ENCODE results near the gene FBXW9. TPM values are rescaled to one million over a fixed set of nuclear protein-coding genes. Genes with fewer than 3 reads are reported as not detected.
"Not testable (repeated sequence)": the region's sequence is repeated elsewhere in the genome, so short reads cannot be mapped to it uniquely, and the experiment has no call there.

FBXW9 gene
- polyA plus RNA-seq, 3 donors, result 4.4 to 7.2 (median 5.1) TPM

- Mint-ChIP-seq H3K27ac (peak overlapping the region; percentile 27 to 85 (median 40)), H3K4me1 (peaks cover 27% of the 10 kb centered on the region)
- 80% methylated on average over 1 of the region's 8 CpGs for WGBS (ENCODE audit: insufficient coverage)
Observed at GRCh38 chr19:12647047-12647446, 49.4 kb downstream of the FBXW9 start.

DNA sequence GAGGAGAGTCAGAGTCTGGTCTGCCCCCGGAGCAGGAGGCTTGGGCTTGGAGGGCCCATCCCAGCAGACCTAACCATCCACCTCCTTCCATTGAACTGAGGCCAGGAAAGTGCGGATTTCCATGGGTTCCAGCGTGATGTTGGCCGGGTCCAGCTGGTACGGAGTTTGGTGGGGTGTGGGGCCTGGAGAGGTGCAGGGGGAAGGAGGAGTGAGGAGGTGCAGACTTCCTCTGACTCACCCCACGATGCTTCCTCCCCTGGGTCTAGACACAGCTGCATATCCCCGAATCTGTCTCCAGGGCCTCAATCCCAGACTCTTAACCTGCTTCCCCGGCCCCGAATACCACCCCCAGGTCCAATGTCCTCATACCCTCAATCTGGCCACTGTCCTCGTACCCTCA is 49.9 kb downstream of the FBXW9 start:
- TF ChIP-seq CTCF (IDR thresholded peaks at IDR 0.05), result no peak
- WGBS (ENCODE audit: insufficient coverage), result 76% methylated on average over 4 of the region's 10 CpGs
- Histone ChIP-seq H3K79me2 (ENCODE audit: insufficient read depth, low read length) (no peaks in the 10 kb centered on the region), H3K9me3 (replicated peaks in 1 of 2; ENCODE audit: control insufficient read depth in 1 of 2, insufficient read depth in 1 of 2, low read length in 2 of 2) (no peaks in the 10 kb centered on the region), H3K9ac (ENCODE audit: insufficient read depth, low read length, poor library complexity, severe bottlenecking) (no peak overlapping the region), H3K27ac (ENCODE audit: low read depth in 1 of 2, low read length in 2 of 2) (peak overlapping the region; percentile 6 to 38), H3K4me2 (replicated peaks; ENCODE audit: extremely low read depth, low read length, poor library complexity, severe bottlenecking) (no peak overlapping the region), H3K36me3 (replicated peaks in 1 of 2; ENCODE audit: control insufficient read depth in 1 of 2, insufficient read depth in 2 of 2, low read length in 2 of 2) (peaks cover 41 to 56% of the 10 kb centered on the region in 2 donors), H3K27me3 (ENCODE audit: control insufficient read depth in 2 of 2, insufficient read depth in 2 of 2, low read length in 2 of 2) (no peaks in the 10 kb centered on the region), H3K4me3 (replicated peaks in 1 of 3; ENCODE audit: low read depth in 2 of 3, low read length in 3 of 3) (no peak overlapping the region), H2AFZ (ENCODE audit: insufficient read depth, low read depth, low read length, poor library complexity, severe bottlenecking) (no peak overlapping the region), H3K4me1 (ENCODE audit: control insufficient read depth in 1 of 2, insufficient read depth in 2 of 2, low read length in 2 of 2) (peaks cover 12 to 29% of the 10 kb centered on the region in 2 donors), H4K20me1 (ENCODE audit: insufficient read depth, low read length) (peaks cover 47% of the 10 kb centered on the region)
- peak overlapping the region in 4 of 7 donors; percentile 31 to 57 (median 44) for H3K27ac Mint-ChIP-seq
- H3K4me3 Mint-ChIP-seq, result no peak overlapping the region
- peaks cover 0 to 4% (median 0%) of the 10 kb centered on the region in 3 donors for H3K27me3 Mint-ChIP-seq (ENCODE audit: low read depth in 3 of 3)
- H3K4me1 Mint-ChIP-seq, result peaks cover 27% of the 10 kb centered on the region
- peaks cover 44 to 79% of the 10 kb centered on the region in 2 donors for H3K36me3 Mint-ChIP-seq
- peaks cover 0 to 5% (median 3%) of the 10 kb centered on the region in 7 donors for H3K9me3 Mint-ChIP-seq
- intact Hi-C loops (cut with micrococcal nuclease), result no loop called here
- DNase-seq, result no peak

More at GRCh38 chr19:12647047-12647446, 49.4 kb downstream of the FBXW9 start:
- H3K36me3 ChIP-seq (replicated peaks in 1 of 2; ENCODE audit: control insufficient read depth in 1 of 2, insufficient read depth in 2 of 2, low read length in 2 of 2), result peaks cover 46 to 61% of the 10 kb centered on the region in 2 donors
- Mint-ChIP-seq H3K4me3 (no peak overlapping the region), H3K9me3 (peaks cover 0 to 5% (median 1%) of the 10 kb centered on the region in 7 donors), H3K36me3 (peaks cover 49 to 84% of the 10 kb centered on the region in 2 donors), H3K27me3 (ENCODE audit: low read depth in 3 of 3) (peaks cover 0 to 4% (median 0%) of the 10 kb centered on the region in 3 donors)
- intact Hi-C loops (cut with micrococcal nuclease), result no loop called here
- H3K4me3 ChIP-seq (replicated peaks in 1 of 3; ENCODE audit: low read depth in 2 of 3, low read length in 3 of 3), result no peak overlapping the region
- peaks cover 52% of the 10 kb centered on the region for H4K20me1 ChIP-seq (ENCODE audit: insufficient read depth, low read length)
- H3K79me2 ChIP-seq (ENCODE audit: insufficient read depth, low read length), result no peaks in the 10 kb centered on the region
- no peaks in the 10 kb centered on the region for H3K27me3 ChIP-seq (ENCODE audit: control insufficient read depth in 2 of 2, insufficient read depth in 2 of 2, low read length in 2 of 2)
- TF ChIP-seq CTCF (IDR thresholded peaks at IDR 0.05), result no peak
- H3K4me2 ChIP-seq (replicated peaks; ENCODE audit: extremely low read depth, low read length, poor library complexity, severe bottlenecking), result no peak overlapping the region
- peak overlapping the region in 1 of 2 donors; percentile 38 for H3K27ac ChIP-seq (ENCODE audit: low read depth in 1 of 2, low read length in 2 of 2)
- no peak for DNase-seq
- no peak overlapping the region for H2AFZ ChIP-seq (ENCODE audit: insufficient read depth, low read depth, low read length, poor library complexity, severe bottlenecking)
- no peaks in the 10 kb centered on the region for H3K9me3 ChIP-seq (replicated peaks in 1 of 2; ENCODE audit: control insufficient read depth in 1 of 2, insufficient read depth in 1 of 2, low read length in 2 of 2)
- H3K4me1 ChIP-seq (ENCODE audit: control insufficient read depth in 1 of 2, insufficient read depth in 2 of 2, low read length in 2 of 2), result peaks cover 12 to 29% of the 10 kb centered on the region in 2 donors
- H3K9ac ChIP-seq (ENCODE audit: insufficient read depth, low read length, poor library complexity, severe bottlenecking), result no peak overlapping the region

GRCh38 chr19:12643716-12644115 is 52.7 kb downstream of the FBXW9 start:
- H3K4me3 Mint-ChIP-seq; H3K27me3 Mint-ChIP-seq (ENCODE audit: low read depth in 3 of 3); intact Hi-C loops (cut with micrococcal nuclease); H3K9ac ChIP-seq (ENCODE audit: insufficient read depth, low read length, poor library complexity, severe bottlenecking); H3K79me2 ChIP-seq (ENCODE audit: insufficient read depth, low read length); H3K9me3 ChIP-seq (replicated peaks in 1 of 2; ENCODE audit: control insufficient read depth in 1 of 2, insufficient read depth in 1 of 2, low read length in 2 of 2); H3K9me3 Mint-ChIP-seq; DNase-seq; H3K4me3 ChIP-seq (replicated peaks in 1 of 3; ENCODE audit: low read depth in 2 of 3, low read length in 3 of 3); H2AFZ ChIP-seq (ENCODE audit: insufficient read depth, low read depth, low read length, poor library complexity, severe bottlenecking); H3K27me3 ChIP-seq (ENCODE audit: control insufficient read depth in 2 of 2, insufficient read depth in 2 of 2, low read length in 2 of 2); H3K4me2 ChIP-seq (replicated peaks; ENCODE audit: extremely low read depth, low read length, poor library complexity, severe bottlenecking); H3K27ac ChIP-seq (ENCODE audit: low read depth in 1 of 2, low read length in 2 of 2): not testable (repeated sequence)
- peaks cover 32% of the 10 kb centered on the region for H3K4me1 Mint-ChIP-seq
- H4K20me1 ChIP-seq (ENCODE audit: insufficient read depth, low read length), result peaks cover 28% of the 10 kb centered on the region
- H3K27ac Mint-ChIP-seq, result peak overlapping the region in 3 of 7 donors; percentile 26 to 54 (median 52)
- H3K36me3 Mint-ChIP-seq, result peaks cover 26 to 52% of the 10 kb centered on the region in 2 donors
- WGBS (ENCODE audit: insufficient coverage), result over 99% methylated on average over 13 of the region's 14 CpGs
- peaks cover 20 to 37% of the 10 kb centered on the region in 2 donors for H3K4me1 ChIP-seq (ENCODE audit: control insufficient read depth in 1 of 2, insufficient read depth in 2 of 2, low read length in 2 of 2)
- peaks cover 24 to 40% of the 10 kb centered on the region in 2 donors for H3K36me3 ChIP-seq (replicated peaks in 1 of 2; ENCODE audit: control insufficient read depth in 1 of 2, insufficient read depth in 2 of 2, low read length in 2 of 2)

Measured in CD14-positive monocyte (primary cell).